HEK293T (cell line): ENCODE data around the gene RPL31.

Experiments
- CTCF ChIA-PET: fragments of 350-600 bp; formaldehyde crosslinking; extraction: SDS; loops from one replicate; lab custom pipeline; 2021; ENCODE audit warnings: antibody characterized with exemption, inconsistent platforms; lab: Yijun Ruan, JAX
- POLR2A ChIA-PET: fragments of 350-600 bp; formaldehyde crosslinking; extraction: SDS; loops from one replicate; lab custom pipeline; 2020; ENCODE audit warnings: antibody characterized with exemption, inconsistent platforms; lab: Yijun Ruan, JAX
- DNase-seq: peaks from one replicate; pipeline ENCODE4 v3.0.0; 2012; ENCODE audit warnings: mixed read lengths; ENCODE audit errors: extremely low spot score
- ARNT ChIP-seq: fragments of 450-650 bp; IDR thresholded peaks from 2 replicates; pipeline ENCODE4 v1.6.1; 2017; ENCODE audit warnings: mild to moderate bottlenecking
- BHLHE40 ChIP-seq: fragments of 450-650 bp; IDR thresholded peaks from 2 replicates; pipeline ENCODE4 v1.6.1; 2016; ENCODE audit warnings: mild to moderate bottlenecking, moderate library complexity, borderline replicate concordance
- CTBP1 ChIP-seq: fragments of 450-650 bp; IDR thresholded peaks from 2 replicates; pipeline ENCODE4 v1.6.1; 2016; ENCODE audit warnings: borderline replicate concordance
- ELF4 ChIP-seq: fragments of 450-650 bp; IDR thresholded peaks from 2 replicates; pipeline ENCODE4 v1.6.1; 2017; ENCODE audit warnings: antibody characterized with exemption
- FOXA1 ChIP-seq: fragments of 450-650 bp; IDR thresholded peaks from 2 replicates; pipeline ENCODE4 v1.6.1; 2016; ENCODE audit warnings: mild to moderate bottlenecking
- FOXK2 ChIP-seq: fragments of 450-650 bp; IDR thresholded peaks from 2 replicates; pipeline ENCODE4 v1.6.1; 2016; ENCODE audit warnings: mild to moderate bottlenecking
- FOXM1 ChIP-seq: fragments of 450-650 bp; IDR thresholded peaks from 2 replicates; pipeline ENCODE4 v1.6.1; 2017; ENCODE audit warnings: mild to moderate bottlenecking, borderline replicate concordance
- HDGF ChIP-seq: fragments of 450-650 bp; IDR thresholded peaks from 2 replicates; pipeline ENCODE4 v1.6.1; 2017; ENCODE audit warnings: antibody characterized with exemption, borderline replicate concordance
- L3MBTL2 ChIP-seq: fragments of 450-650 bp; conservative IDR thresholded peaks from 2 replicates; pipeline ENCODE4 v1.6.1; 2016; ENCODE audit warnings: mild to moderate bottlenecking
- LEF1 ChIP-seq: fragments of 450-650 bp; IDR thresholded peaks from 2 replicates; pipeline ENCODE4 v1.6.1; 2017; ENCODE audit warnings: mild to moderate bottlenecking, borderline replicate concordance
- NFRKB ChIP-seq: fragments of 450-650 bp; IDR thresholded peaks from 2 replicates; pipeline ENCODE4 v1.6.1; 2016; ENCODE audit warnings: mild to moderate bottlenecking, moderate library complexity
- SP1 ChIP-seq: fragments of 450-650 bp; IDR thresholded peaks from 2 replicates; pipeline ENCODE4 v1.6.1; 2017
- SUZ12 ChIP-seq: fragments of 450-650 bp; IDR thresholded peaks from 2 replicates; pipeline ENCODE4 v1.6.1; 2016; ENCODE audit warnings: mild to moderate bottlenecking
- TARDBP ChIP-seq: fragments of 450-650 bp; IDR thresholded peaks from 2 replicates; pipeline ENCODE4 v1.6.1; 2016
- ZNF384 ChIP-seq: fragments of 450-650 bp; IDR thresholded peaks from 2 replicates; pipeline ENCODE4 v1.6.1; 2016
- TF ChIP-seq, protein P1 (sequence below): fragments of 450-650 bp; IDR thresholded peaks from 2 replicates; pipeline ENCODE4 v1.6.1; 2016

The RPL31 gene

DNA sequence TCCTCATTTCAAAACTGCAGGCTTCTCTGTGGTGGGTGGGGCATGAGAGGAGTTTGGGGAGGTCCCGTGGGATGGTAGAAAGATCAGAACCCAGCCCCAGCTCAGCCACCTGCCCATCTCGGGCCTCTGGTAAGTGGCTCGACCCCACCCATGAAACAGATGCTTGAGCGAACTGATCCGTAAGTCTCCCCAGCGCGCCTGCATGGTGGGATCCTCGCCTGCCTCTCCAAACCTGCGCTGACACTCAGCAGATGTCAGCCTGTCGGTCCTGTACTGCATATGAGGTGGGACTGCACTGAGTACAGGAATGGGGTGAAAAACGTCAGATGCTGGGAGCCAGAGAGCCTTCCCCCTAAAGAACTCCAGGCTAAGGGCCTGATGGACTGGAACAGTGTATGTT is 15.9 kb upstream of the RPL31 start:
- POLR2A ChIA-PET = interaction anchor here (1.8 kb wide), 1 partner anchor 16 kb away, joined by 8 read pairs; the partner anchor contains the start of gene RPL31
- CTCF ChIA-PET = no interaction called here

GRCh38 chr2:100987536-100987935 is 14.6 kb upstream of the RPL31 start:
- TF ChIP-seq TARDBP (no peak), ELF4 (no peak), FOXM1 (no peak), L3MBTL2 (no peak), SP1 (no peak), CTBP1 (no peak), BHLHE40 (no peak), FOXA1 (no peak), ZNF384 (no peak), ARNT (no peak), NFRKB (no peak), LEF1 (no peak), FOXK2 (no peak)
- TF ChIP-seq, protein P1, sequence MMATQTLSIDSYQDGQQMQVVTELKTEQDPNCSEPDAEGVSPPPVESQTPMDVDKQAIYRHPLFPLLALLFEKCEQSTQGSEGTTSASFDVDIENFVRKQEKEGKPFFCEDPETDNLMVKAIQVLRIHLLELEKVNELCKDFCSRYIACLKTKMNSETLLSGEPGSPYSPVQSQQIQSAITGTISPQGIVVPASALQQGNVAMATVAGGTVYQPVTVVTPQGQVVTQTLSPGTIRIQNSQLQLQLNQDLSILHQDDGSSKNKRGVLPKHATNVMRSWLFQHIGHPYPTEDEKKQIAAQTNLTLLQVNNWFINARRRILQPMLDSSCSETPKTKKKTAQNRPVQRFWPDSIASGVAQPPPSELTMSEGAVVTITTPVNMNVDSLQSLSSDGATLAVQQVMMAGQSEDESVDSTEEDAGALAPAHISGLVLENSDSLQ = no peak
- ChIA-PET CTCF (interaction anchor here (0.9 to 2.1 kb wide), 2 partner anchors 9 to 377 kb away, joined by 3 to 7 read pairs; no protein-coding TSS in a partner anchor), POLR2A (interaction anchor here (1.4 kb wide), 1 partner anchor 14 kb away, joined by 7 read pairs; the partner anchor contains the start of gene RPL31)
- no peak for DNase-seq

More for the DNA sequence above, 15.9 kb upstream of the RPL31 start:
- TF ChIP-seq ZNF384 = no peak
- no peak for TF ChIP-seq HDGF
- TF ChIP-seq FOXM1 = no peak
- no peak for TF ChIP-seq SP1
- no peak for TF ChIP-seq FOXK2
- TF ChIP-seq, protein P1 = no peak
- no peak for TF ChIP-seq NFRKB
- no peak for TF ChIP-seq L3MBTL2
- TF ChIP-seq ARNT = no peak
- TF ChIP-seq BHLHE40 = no peak
- TF ChIP-seq SUZ12 = no peak
- no peak for TF ChIP-seq FOXA1
- no peak for TF ChIP-seq ELF4
- TF ChIP-seq TARDBP = no peak
- no peak for TF ChIP-seq CTBP1
- TF ChIP-seq LEF1 = no peak
- DNase-seq = no peak

GRCh38 chr2:100987974-100988373 is 14.1 kb upstream of the RPL31 start:
- POLR2A ChIA-PET = interaction anchor here (1.4 kb wide), 1 partner anchor 13 kb away, joined by 7 read pairs; the partner anchor contains the start of gene RPL31
- TF ChIP-seq HDGF (no peak), LEF1 (no peak), L3MBTL2 (no peak), ZNF384 (no peak), TARDBP (no peak), SP1 (no peak), ELF4 (no peak), FOXM1 (no peak), BHLHE40 (no peak), FOXA1 (no peak), CTBP1 (no peak), ARNT (no peak), NFRKB (no peak), SUZ12 (no peak), FOXK2 (no peak)
- TF ChIP-seq, protein P1 = no peak
- no peak for DNase-seq
- CTCF ChIA-PET = interaction anchor here (0.9 to 2.1 kb wide), 2 partner anchors 8 to 378 kb away, joined by 3 to 7 read pairs; no protein-coding TSS in a partner anchor

- no peak for DNase-seq
- ChIA-PET CTCF (interaction anchor here (0.9 to 2.1 kb wide), 2 partner anchors 8 to 379 kb away, joined by 3 to 7 read pairs; no protein-coding TSS in a partner anchor), POLR2A (no interaction called here)
Measured at GRCh38 chr2:100988630-100989417, 13.3 kb upstream of the RPL31 start.

More at GRCh38 chr2:100988630-100989417, 13.3 kb upstream of the RPL31 start:
- TF ChIP-seq FOXM1 (no peak), SP1 (no peak), CTBP1 (no peak), ZNF384 (no peak), NFRKB (no peak), L3MBTL2 (no peak), TARDBP (no peak), FOXA1 (no peak), HDGF (no peak), BHLHE40 (no peak), FOXK2 (no peak), LEF1 (no peak), ARNT (no peak), ELF4 (no peak), SUZ12 (no peak)
- TF ChIP-seq, protein P1 = no peak
